Measurements from ENCODE around the gene CDH7.

GRCh38 chr18:65761636-65762295, 11.0 kb downstream of the CDH7 start:
- TF ChIP-seq, protein P1, sequence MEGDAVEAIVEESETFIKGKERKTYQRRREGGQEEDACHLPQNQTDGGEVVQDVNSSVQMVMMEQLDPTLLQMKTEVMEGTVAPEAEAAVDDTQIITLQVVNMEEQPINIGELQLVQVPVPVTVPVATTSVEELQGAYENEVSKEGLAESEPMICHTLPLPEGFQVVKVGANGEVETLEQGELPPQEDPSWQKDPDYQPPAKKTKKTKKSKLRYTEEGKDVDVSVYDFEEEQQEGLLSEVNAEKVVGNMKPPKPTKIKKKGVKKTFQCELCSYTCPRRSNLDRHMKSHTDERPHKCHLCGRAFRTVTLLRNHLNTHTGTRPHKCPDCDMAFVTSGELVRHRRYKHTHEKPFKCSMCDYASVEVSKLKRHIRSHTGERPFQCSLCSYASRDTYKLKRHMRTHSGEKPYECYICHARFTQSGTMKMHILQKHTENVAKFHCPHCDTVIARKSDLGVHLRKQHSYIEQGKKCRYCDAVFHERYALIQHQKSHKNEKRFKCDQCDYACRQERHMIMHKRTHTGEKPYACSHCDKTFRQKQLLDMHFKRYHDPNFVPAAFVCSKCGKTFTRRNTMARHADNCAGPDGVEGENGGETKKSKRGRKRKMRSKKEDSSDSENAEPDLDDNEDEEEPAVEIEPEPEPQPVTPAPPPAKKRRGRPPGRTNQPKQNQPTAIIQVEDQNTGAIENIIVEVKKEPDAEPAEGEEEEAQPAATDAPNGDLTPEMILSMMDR (IDR thresholded peaks at IDR 0.05), result no peak
- TF ChIP-seq POLR2A (IDR thresholded peaks at IDR 0.05) (no peak), POLR2AphosphoS5 (IDR thresholded peaks at IDR 0.05) (no peak)
